ENCODE data around the gene TGFA. TPM values are rescaled to one million over a fixed set of nuclear protein-coding genes. Genes with fewer than 3 reads are reported as not detected.

The TGFA gene
- polyA plus RNA-seq, 5 donors, result 0.36 to 0.77 (median 0.54) TPM

- no peak for DNase-seq
Observed at GRCh38 chr2:70523996-70524965, 29.3 kb downstream of the TGFA start.

- no peak for DNase-seq
Observed at GRCh38 chr2:70523672-70523995, 30.0 kb downstream of the TGFA start.

- no peak for DNase-seq
Observed at GRCh38 chr2:70522627-70523026, 31.0 kb downstream of the TGFA start.

- DNase-seq, result no peak
Observed at GRCh38 chr2:70520825-70521224, 32.8 kb downstream of the TGFA start.

- DNase-seq, result no peak
Observed at GRCh38 chr2:70519453-70519852, 34.2 kb downstream of the TGFA start.

GRCh38 chr2:70518557-70518956, 35.1 kb downstream of the TGFA start:
- DNase-seq, result no peak

GRCh38 chr2:70517804-70518203, 35.8 kb downstream of the TGFA start:
- DNase-seq, result no peak

GRCh38 chr2:70516596-70516995, 37.0 kb downstream of the TGFA start:
- no peak for DNase-seq

GRCh38 chr2:70515938-70516337, 37.7 kb downstream of the TGFA start:
- no peak for DNase-seq

- DNase-seq, result no peak
Observed at GRCh38 chr2:70514612-70515055, 39.0 kb downstream of the TGFA start.

- DNase-seq, result no peak
Observed at GRCh38 chr2:70513738-70514137, 39.9 kb downstream of the TGFA start.

- no peak for DNase-seq
Observed at GRCh38 chr2:70511971-70512729, 41.5 kb downstream of the TGFA start.

GRCh38 chr2:70510313-70510712, 43.3 kb downstream of the TGFA start:
- DNase-seq, result no peak

- DNase-seq, result no peak
Observed at GRCh38 chr2:70509565-70509964, 44.1 kb downstream of the TGFA start.

GRCh38 chr2:70508711-70509462, 44.7 kb downstream of the TGFA start:
- DNase-seq, result no peak

GRCh38 chr2:70505613-70506391, 47.8 kb downstream of the TGFA start:
- DNase-seq, result no peak

GRCh38 chr2:70504750-70505149, 48.9 kb downstream of the TGFA start:
- no peak for DNase-seq

- DNase-seq, result no peak
Observed at GRCh38 chr2:70503896-70504295, 49.7 kb downstream of the TGFA start.

GRCh38 chr2:70501728-70502127, 51.9 kb downstream of the TGFA start:
- no peak for DNase-seq

- no peak for DNase-seq
Observed at GRCh38 chr2:70501215-70501614, 52.4 kb downstream of the TGFA start.

- DNase-seq, result no peak
Observed at GRCh38 chr2:70499253-70499652, 54.4 kb downstream of the TGFA start.

All from right lung (tissue), 5 donors.